LNCaP clone FGC (cell line): ENCODE measurements around the gene PNLIPRP3.

Experiments
- DNase-seq: peaks from one replicate; pipeline ENCODE4 v3.0.0-alpha.2; 2011; ENCODE audit warnings: low read depth
- H3K4me3 ChIP-seq: 2 replicates; pipeline ENCODE4 v1.5.1; 2011; ENCODE audit warnings: mild to moderate bottlenecking, low read depth, low read length, control low read depth
- CTCF ChIP-seq: IDR thresholded peaks from 2 replicates; pipeline ENCODE4 v1.5.1; 2012; ENCODE audit warnings: mild to moderate bottlenecking; ENCODE audit not compliant: control insufficient read depth, insufficient read depth; ENCODE audit errors: extremely low read depth

The PNLIPRP3 gene

GRCh38 chr10:116429288-116429977, 1.8 kb downstream of the PNLIPRP3 start:
- TF ChIP-seq CTCF: no peak
- H3K4me3 ChIP-seq: no peak overlapping the region
- DNase-seq: peak; percentile 92

DNA sequence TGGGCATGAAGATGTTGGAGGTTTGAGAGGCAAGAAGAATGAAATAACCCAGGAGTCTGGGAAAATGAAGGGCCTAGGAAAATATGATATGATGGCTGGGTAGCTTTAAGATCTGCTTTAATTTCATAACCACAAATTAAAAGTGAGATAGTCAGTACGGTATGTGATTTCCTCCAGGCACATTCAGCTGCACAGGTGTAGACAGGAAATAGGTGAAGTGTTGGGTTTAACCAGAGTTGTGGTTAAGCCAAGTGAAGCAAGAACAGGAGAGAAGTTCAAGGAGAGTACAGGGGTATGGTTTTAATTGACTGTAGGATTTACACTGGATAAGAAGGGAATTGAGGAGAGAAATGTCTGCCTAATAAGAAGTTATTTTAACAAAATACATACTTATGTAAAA, 2.6 kb downstream of the PNLIPRP3 start:
- no peak for TF ChIP-seq CTCF
- DNase-seq: no peak
- no peak overlapping the region for H3K4me3 ChIP-seq

- H3K4me3 ChIP-seq: no peak overlapping the region
- no peak for TF ChIP-seq CTCF
- DNase-seq: no peak
These were observed 4.0 kb downstream of the PNLIPRP3 start for GRCh38 chr10:116431598-116431997.

DNA sequence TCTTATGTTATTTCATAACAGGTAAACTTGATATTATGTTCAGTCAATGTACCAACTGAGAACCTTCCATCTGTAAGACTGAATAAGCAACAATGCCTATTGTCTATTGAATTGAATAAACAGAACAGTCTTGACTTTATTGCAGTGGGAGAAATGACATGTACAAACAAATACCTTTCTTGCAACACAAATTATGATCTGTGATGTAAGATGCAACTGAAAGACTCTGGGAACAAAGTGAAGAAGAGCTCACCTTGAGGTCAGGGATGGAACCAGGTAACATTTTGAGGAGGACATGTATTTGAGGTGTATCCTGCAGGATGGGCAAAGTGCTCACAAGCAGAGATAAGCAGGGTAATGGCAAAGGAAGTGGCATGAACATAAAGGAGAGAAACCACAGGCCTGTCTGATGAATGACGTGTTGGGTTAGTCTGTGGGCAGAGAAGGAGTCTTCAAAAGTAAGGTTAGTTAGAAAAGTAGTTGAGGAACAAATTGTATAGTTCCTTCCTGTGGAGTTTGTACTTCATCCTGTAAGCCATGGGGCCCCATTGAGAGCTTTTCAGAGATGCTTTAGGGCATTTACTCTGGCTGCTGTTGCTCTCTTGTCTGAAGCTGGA, 9.5 kb downstream of the PNLIPRP3 start:
- no peak for DNase-seq
- TF ChIP-seq CTCF: no peak
- no peak overlapping the region for H3K4me3 ChIP-seq

DNA sequence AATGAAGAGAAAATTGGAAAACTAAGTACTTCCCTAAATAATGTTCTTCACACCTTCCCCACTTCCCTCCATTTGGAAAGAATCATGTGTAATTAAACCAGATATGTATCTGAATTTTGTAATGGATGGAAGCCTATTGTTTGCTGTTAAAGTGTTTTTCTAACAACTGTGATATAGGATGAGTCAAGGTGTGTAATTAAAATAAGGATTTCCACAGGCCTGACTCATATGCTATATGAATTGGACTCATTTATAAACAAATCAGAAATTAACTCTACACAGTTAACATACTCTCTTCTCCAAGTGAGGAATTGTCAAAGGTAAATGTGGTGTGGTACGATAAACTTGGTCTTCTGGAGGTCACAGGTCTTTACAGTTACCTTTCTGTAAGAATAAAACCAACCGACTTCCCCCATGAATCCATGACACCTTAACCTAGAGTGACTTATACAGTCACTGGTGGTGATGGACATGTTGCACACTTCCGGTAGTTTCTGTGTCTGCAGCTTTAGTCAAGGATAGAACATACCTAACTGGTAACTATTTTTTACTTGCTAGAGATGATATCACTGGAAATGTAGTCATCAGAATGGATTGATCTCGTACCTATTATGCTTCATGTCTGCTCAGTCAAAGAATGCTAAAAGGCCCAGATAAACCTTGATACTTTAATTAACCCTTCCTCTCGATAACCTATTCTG, 12.8 kb downstream of the PNLIPRP3 start:
- no peak for DNase-seq
- no peak for TF ChIP-seq CTCF
- H3K4me3 ChIP-seq: no peak overlapping the region

- peak; percentile 76 for TF ChIP-seq CTCF
- no peak for DNase-seq
- H3K4me3 ChIP-seq: no peak overlapping the region
These were observed 17.0 kb downstream of the PNLIPRP3 start for GRCh38 chr10:116444527-116445142.
